Hepatocyte (in vitro differentiated cells): ENCODE data around the gene TRIM16.
"Not testable (repeated sequence)": the region's sequence is repeated elsewhere in the genome, so short reads cannot be mapped to it uniquely, and the experiment has no call there.

Experiments used
- EZH2 ChIP-seq: fragments of 200-600 bp; sonication (generic); IDR thresholded peaks from 2 replicates; pipeline ENCODE4 v1.6.1; 2016; ENCODE audit warnings: antibody characterized with exemption, mild to moderate bottlenecking, borderline replicate concordance
- EZH2phosphoT487 ChIP-seq: fragments of 200-600 bp; sonication (generic); IDR thresholded peaks from one replicate; pipeline ENCODE4 v1.6.1; 2018; ENCODE audit warnings: antibody characterized with exemption, mild to moderate bottlenecking, low read depth, moderate library complexity; ENCODE audit not compliant: unreplicated experiment, severe bottlenecking
- TF ChIP-seq, protein P1 (sequence below): fragments of 200-600 bp; sonication (generic); IDR thresholded peaks from 2 replicates; pipeline ENCODE4 v1.5.1; 2016; ENCODE audit warnings: antibody characterized with exemption, mild to moderate bottlenecking; ENCODE audit not compliant: poor library complexity

DNA sequence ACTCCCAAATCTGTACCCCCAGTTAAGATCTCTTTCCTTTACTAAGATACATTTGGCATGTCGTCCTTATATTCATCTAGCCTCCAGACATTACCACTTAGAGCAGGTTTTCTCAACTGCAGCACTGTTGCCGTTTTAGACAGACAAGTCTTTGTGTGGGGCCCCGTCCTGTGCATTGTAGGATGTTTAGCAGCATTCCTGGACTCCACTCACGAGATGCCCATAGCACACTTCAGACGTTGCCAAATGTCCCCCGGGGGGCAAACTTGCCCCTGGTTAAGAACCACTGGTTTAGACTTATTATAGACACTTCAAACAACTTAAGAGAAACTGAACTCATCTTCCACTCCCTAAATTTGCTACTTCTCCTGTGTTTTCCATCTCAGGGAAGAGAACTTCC lies 8.1 kb downstream of the TRIM16 start:
- TF ChIP-seq, protein P1, sequence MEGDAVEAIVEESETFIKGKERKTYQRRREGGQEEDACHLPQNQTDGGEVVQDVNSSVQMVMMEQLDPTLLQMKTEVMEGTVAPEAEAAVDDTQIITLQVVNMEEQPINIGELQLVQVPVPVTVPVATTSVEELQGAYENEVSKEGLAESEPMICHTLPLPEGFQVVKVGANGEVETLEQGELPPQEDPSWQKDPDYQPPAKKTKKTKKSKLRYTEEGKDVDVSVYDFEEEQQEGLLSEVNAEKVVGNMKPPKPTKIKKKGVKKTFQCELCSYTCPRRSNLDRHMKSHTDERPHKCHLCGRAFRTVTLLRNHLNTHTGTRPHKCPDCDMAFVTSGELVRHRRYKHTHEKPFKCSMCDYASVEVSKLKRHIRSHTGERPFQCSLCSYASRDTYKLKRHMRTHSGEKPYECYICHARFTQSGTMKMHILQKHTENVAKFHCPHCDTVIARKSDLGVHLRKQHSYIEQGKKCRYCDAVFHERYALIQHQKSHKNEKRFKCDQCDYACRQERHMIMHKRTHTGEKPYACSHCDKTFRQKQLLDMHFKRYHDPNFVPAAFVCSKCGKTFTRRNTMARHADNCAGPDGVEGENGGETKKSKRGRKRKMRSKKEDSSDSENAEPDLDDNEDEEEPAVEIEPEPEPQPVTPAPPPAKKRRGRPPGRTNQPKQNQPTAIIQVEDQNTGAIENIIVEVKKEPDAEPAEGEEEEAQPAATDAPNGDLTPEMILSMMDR = not testable (repeated sequence)
- not testable (repeated sequence) for TF ChIP-seq EZH2phosphoT487, EZH2
